Upper lobe of left lung (tissue), 6 donors: ENCODE data around the gene NDUFB7. TPM values are rescaled to one million over a fixed set of nuclear protein-coding genes. Genes with fewer than 3 reads are reported as not detected.

Experiments
- ATAC-seq, 2 donors: fragments of 200-7000 bp; cut with Tn5 transposase; one replicate each; pipeline ENCODE4 v1.9.1; 2022; ENCODE audit warnings: mild to moderate bottlenecking in 2 of 2, moderate library complexity in 2 of 2; ENCODE audit not compliant: low FRiP score in 2 of 2
- DNase-seq, 2 donors: peaks; one replicate each; pipeline ENCODE4 v3.0.0-alpha.2; 2019 to 2020
- H3K27ac ChIP-seq, 4 donors: fragments of 200-600 bp; sonication (generic); one replicate each; pipeline ENCODE4 v1.5.1; 2016 to 2019
- H3K27me3 ChIP-seq, 4 donors: fragments of 200-600 bp; sonication (generic); one replicate each; pipeline ENCODE4 v1.5.1; 2017 to 2019
- H3K36me3 ChIP-seq, 4 donors: fragments of 200-600 bp; sonication (generic); one replicate each; pipeline ENCODE4 v1.5.1; 2016 to 2019
- H3K4me1 ChIP-seq, 4 donors: fragments of 200-600 bp; sonication (generic); one replicate each; pipeline ENCODE4 v1.5.1; 2018 to 2019
- H3K4me3 ChIP-seq, 4 donors: fragments of 200-600 bp; sonication (generic); one replicate each; pipeline ENCODE4 v1.5.1; 2017 to 2019; ENCODE audit warnings: mild to moderate bottlenecking in 2 of 4, moderate library complexity in 1 of 4
- H3K9me3 ChIP-seq, 4 donors: fragments of 200-600 bp; sonication (generic); one replicate each; pipeline ENCODE4 v1.5.1; 2018 to 2019
- CTCF ChIP-seq, 6 experiments: fragments of 450-650 bp in 4 of 6; fragments of 200-600 bp in 2 of 6; sonication (generic) in 2 of 6; IDR thresholded peaks; one replicate each; pipeline ENCODE4 v1.5.1; 2016 to 2019; ENCODE audit warnings: antibody characterized with exemption in 6 of 6
- EP300 ChIP-seq, 4 donors: sonication (generic); formaldehyde crosslinking; IDR thresholded peaks; one replicate each; pipeline ENCODE4 v1.5.1; 2017; ENCODE audit warnings: antibody characterized with exemption in 4 of 4, control low read depth in 2 of 4
- POLR2A ChIP-seq, 4 donors: fragments of 450-650 bp; IDR thresholded peaks; one replicate each; pipeline ENCODE4 v1.5.1; 2016 to 2017; ENCODE audit warnings: antibody characterized with exemption in 4 of 4, mild to moderate bottlenecking in 2 of 4
- POLR2AphosphoS5 ChIP-seq, 2 donors: sonication (generic); formaldehyde crosslinking; IDR thresholded peaks; one replicate each; pipeline ENCODE4 v1.5.1; 2017; ENCODE audit warnings: antibody characterized with exemption in 2 of 2
- WGBS, 2 donors: methylation state at CpG; one replicate each; pipeline ENCODE4 v1.1.5; 2017 to 2018; 5-methylcytosine and 5-hydroxymethylcytosine counted together
- total RNA-seq, 6 donors: library from RNA; depleted of rRNA in 4 of 6; stranded (reverse); fragments of >200 nt in 4 of 6; gene quantifications; one replicate each; pipeline versions ENCODE4 v1.1.0 to v1.2.1, GENCODE V29; 2016 to 2021
- donor health status: DM: no; HTN: no; CAD: no; lungs with moderate emphysema.
- donor health status: DM: no; HTN: yes; CAD: no; lungs with severe emphysema.

NDUFB7 gene
- total RNA-seq, 6 donors from 2014 or later = 124 to 350 (median 171) TPM

GRCh38 chr19:14559916-14560775 lies 11.7 kb downstream of the NDUFB7 start:
- no peaks in the 10 kb centered on the region for H3K27me3 ChIP-seq
- H3K4me3 ChIP-seq = no peak overlapping the region
- H3K9me3 ChIP-seq = no peaks in the 10 kb centered on the region
- peak in 1 of 2 donors; percentile 62 for DNase-seq
- peaks cover 13 to 42% (median 19%) of the 10 kb centered on the region in 4 donors for H3K4me1 ChIP-seq
- TF ChIP-seq POLR2AphosphoS5 (IDR thresholded peaks at IDR 0.05) (no peak), CTCF (IDR thresholded peaks at IDR 0.05) (no peak)
- H3K27ac ChIP-seq = peak overlapping the region in 1 of 4 donors; percentile 41
- 67 to 73% methylated on average over 14 to 25 of the region's 28 CpGs for WGBS, 2 donors
- no peak for ATAC-seq
- H3K36me3 ChIP-seq = peaks cover 2 to 15% (median 7%) of the 10 kb centered on the region in 4 donors

DNA sequence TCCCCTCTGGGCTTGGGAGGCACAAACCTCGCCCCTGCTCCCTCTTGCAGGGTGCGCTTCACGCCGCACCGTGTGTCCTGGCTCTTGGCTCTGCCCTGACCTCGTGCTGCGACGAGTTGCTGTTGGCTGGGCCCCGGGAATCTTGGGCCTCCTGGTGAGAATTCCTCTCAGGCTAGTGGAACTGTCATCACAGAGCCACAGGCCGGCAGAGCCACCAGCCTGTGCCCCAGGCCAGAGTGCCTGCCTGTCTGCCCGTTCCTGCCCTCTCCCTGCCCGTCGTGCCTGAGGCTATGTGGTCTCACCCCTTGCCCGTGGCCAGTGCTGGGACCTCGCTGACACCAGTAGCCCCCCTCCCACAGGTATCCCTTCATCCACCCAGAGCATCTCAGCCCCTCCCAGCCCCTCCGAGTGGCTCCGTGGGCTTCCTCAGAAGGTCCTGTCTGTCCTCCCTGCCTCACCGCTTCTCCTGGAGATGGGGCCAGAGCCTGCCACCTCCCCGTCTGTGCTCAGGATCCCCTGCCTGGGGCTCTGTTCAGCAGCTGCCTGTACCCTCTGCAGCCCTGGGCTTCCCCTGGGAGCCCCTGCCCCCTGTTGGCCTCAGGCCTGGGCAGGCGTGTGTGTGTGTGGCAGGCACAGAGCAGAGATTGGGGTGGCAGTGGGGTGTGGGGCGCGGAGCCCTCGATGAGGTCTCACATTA lies 13.3 kb downstream of the NDUFB7 start:
- Histone ChIP-seq H3K4me3 (no peak overlapping the region), H3K27ac (no peak overlapping the region), H3K9me3 (no peaks in the 10 kb centered on the region), H3K4me1 (peaks cover 13 to 42% (median 19%) of the 10 kb centered on the region in 4 donors), H3K27me3 (no peaks in the 10 kb centered on the region), H3K36me3 (peaks cover 0 to 5% (median 0%) of the 10 kb centered on the region in 4 donors)
- ATAC-seq (no peak), DNase-seq (peak in 1 of 2 donors; percentile 56)
- no peak for TF ChIP-seq EP300 (IDR thresholded peaks at IDR 0.05)
- no peak for TF ChIP-seq CTCF (IDR thresholded peaks at IDR 0.05)
- TF ChIP-seq POLR2AphosphoS5 (IDR thresholded peaks at IDR 0.05) = no peak
- TF ChIP-seq POLR2A (IDR thresholded peaks at IDR 0.05) = no peak
- WGBS, 2 donors = 83 to 88% methylated on average over 22 to 23 of the region's 23 CpGs

- H3K36me3 ChIP-seq = peaks cover 0 to 5% (median 0%) of the 10 kb centered on the region in 4 donors
- DNase-seq (peak; percentile 78 to 93), ATAC-seq (peak; percentile 83 to 92)
- H3K27ac ChIP-seq = peak overlapping the region in 1 of 4 donors; percentile 19
- no peaks in the 10 kb centered on the region for H3K27me3 ChIP-seq
- H3K4me3 ChIP-seq = peak overlapping the region in 2 of 4 donors; percentile 22 to 29
- WGBS, 2 donors = 7 to 67% methylated on average over 2 to 14 of the region's 18 CpGs
- TF ChIP-seq CTCF (IDR thresholded peaks at IDR 0.05) = peak; percentile 88 to 92 (median 90)
- TF ChIP-seq POLR2AphosphoS5 (IDR thresholded peaks at IDR 0.05) = no peak
- no peak for TF ChIP-seq POLR2A (IDR thresholded peaks at IDR 0.05)
- peaks cover 16 to 38% (median 18%) of the 10 kb centered on the region in 4 donors for H3K4me1 ChIP-seq
- H3K9me3 ChIP-seq = no peaks in the 10 kb centered on the region
Observed at GRCh38 chr19:14556662-14557188, 15.1 kb downstream of the NDUFB7 start.

GRCh38 chr19:14555918-14556661 lies 15.8 kb downstream of the NDUFB7 start:
- Histone ChIP-seq H3K4me3 (peak overlapping the region in 1 of 4 donors; percentile 29), H3K4me1 (peaks cover 13 to 38% (median 19%) of the 10 kb centered on the region in 4 donors), H3K27me3 (no peaks in the 10 kb centered on the region), H3K9me3 (no peaks in the 10 kb centered on the region), H3K27ac (peak overlapping the region in 1 of 4 donors; percentile 19), H3K36me3 (peaks cover 0 to 5% (median 0%) of the 10 kb centered on the region in 4 donors)
- TF ChIP-seq CTCF (IDR thresholded peaks at IDR 0.05) (no peak), POLR2AphosphoS5 (IDR thresholded peaks at IDR 0.05) (no peak), EP300 (IDR thresholded peaks at IDR 0.05) (no peak), POLR2A (IDR thresholded peaks at IDR 0.05) (no peak)
- ATAC-seq (peak; percentile 2 to 6), DNase-seq (no peak)
- WGBS, 2 donors = 76 to 82% methylated on average over 12 of the region's 12 CpGs
